ENCODE measurements around the gene SLC23A2.
"Not testable (repeated sequence)": the region's sequence is repeated elsewhere in the genome, so short reads cannot be mapped to it uniquely, and the experiment has no call there.

Gene SLC23A2

GRCh38 chr20:4854561-4854901 is 146.8 kb downstream of the SLC23A2 start:
- Histone ChIP-seq H3K9me3 (ENCODE audit: insufficient read depth, low read depth, low read length) (no peaks in the 10 kb centered on the region), H3K27ac (ENCODE audit: low read depth, low read length) (no peak overlapping the region), H3K9ac (ENCODE audit: low read depth, low read length) (no peak overlapping the region), H3K4me1 (ENCODE audit: insufficient read depth, low read length) (no peaks in the 10 kb centered on the region), H3K27me3 (ENCODE audit: insufficient read depth, low read length) (no peaks in the 10 kb centered on the region), H3K4me3 (ENCODE audit: low read length) (no peak overlapping the region), H3K36me3 (ENCODE audit: insufficient read depth, low read length) (peaks cover 8% of the 10 kb centered on the region; the same call in 1 of the 2 replicates)
- WGBS, result 93% methylated on average over 4 of the region's 4 CpGs

DNA sequence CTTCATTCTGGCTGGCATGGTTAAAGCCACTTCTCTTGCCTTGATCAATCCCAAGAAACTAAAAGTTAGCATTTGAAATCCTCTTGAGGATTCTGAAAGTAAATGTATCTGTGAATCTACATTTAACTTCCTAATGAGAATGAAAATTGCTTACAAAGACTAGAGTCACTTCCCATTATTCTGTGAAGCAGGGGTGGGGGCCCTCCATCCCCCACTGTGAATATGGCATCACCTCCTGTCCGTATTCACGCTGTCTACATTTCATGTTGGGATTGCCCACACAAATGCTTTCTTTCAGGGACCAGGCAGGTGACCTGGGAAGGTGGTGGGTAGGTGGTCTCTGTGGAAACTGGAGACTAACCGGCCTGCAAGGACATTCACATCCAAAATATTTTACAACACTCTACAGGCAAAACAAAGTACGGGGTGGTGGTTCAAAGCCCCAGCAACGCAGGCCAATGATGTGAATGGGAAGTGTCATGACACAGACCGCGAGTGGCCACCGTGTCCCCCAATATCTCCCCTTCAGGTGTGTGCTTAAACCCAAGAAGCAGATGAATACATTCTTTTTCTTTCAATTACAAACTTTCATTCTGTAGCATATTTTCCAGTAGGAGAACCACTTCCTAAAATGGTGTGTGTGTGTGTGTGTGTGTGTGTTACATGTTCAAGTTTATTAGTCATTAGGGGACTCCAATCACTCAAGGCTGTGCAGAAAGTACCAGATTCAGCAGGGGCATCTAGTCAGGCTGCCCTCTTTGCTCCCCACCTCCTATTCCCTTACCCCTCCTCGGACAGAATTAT is 147.4 kb downstream of the SLC23A2 start:
- no peaks in the 10 kb centered on the region for H3K27me3 ChIP-seq (ENCODE audit: insufficient read depth, low read length)
- no peak overlapping the region for H3K4me3 ChIP-seq (ENCODE audit: low read length)
- H3K4me1 ChIP-seq (ENCODE audit: insufficient read depth, low read length), result no peaks in the 10 kb centered on the region
- H3K36me3 ChIP-seq (ENCODE audit: insufficient read depth, low read length), result peaks cover 7% of the 10 kb centered on the region; the same call in 1 of the 2 replicates
- H3K9ac ChIP-seq (ENCODE audit: low read depth, low read length), result no peak overlapping the region
- no peaks in the 10 kb centered on the region for H3K9me3 ChIP-seq (ENCODE audit: insufficient read depth, low read depth, low read length)
- 97% methylated on average over 8 of the region's 9 CpGs for WGBS
- no peak overlapping the region for H3K27ac ChIP-seq (ENCODE audit: low read depth, low read length)

- no peak overlapping the region for H3K9ac ChIP-seq (ENCODE audit: low read depth, low read length)
Observed at GRCh38 chr20:4853004-4853403, 148.3 kb downstream of the SLC23A2 start.

DNA sequence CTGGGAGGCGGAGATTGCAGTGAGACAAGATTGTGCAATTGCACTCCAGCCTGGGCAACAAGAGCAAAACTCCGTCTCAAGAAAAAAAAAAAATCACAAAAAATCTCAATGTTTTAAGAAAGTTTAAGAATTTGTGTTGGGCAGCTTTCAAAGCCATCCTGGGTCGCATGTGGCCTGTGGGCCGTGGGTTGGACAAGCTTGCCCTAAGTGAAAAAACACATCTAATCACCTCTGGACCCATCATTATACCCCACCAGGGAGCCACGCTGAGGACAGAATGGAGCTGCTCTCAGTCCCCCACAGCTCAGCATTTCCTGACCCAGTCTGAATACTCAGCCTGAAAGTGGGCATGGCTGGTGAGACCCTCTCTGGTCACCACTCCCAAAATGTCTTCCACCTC is 150.3 kb downstream of the SLC23A2 start:
- H3K27me3 ChIP-seq (ENCODE audit: insufficient read depth, low read length), result no peaks in the 10 kb centered on the region
- H3K4me3 ChIP-seq (ENCODE audit: low read length), result no peak overlapping the region
- H3K4me1 ChIP-seq (ENCODE audit: insufficient read depth, low read length), result no peaks in the 10 kb centered on the region
- 97% methylated on average over 4 of the region's 5 CpGs for WGBS
- H3K27ac ChIP-seq (ENCODE audit: low read depth, low read length), result no peak overlapping the region
- no peak overlapping the region for H3K9ac ChIP-seq (ENCODE audit: low read depth, low read length)
- H3K36me3 ChIP-seq (ENCODE audit: insufficient read depth, low read length), result no peaks in the 10 kb centered on the region
- no peaks in the 10 kb centered on the region for H3K9me3 ChIP-seq (ENCODE audit: insufficient read depth, low read depth, low read length)

More at GRCh38 chr20:4853004-4853403, 148.3 kb downstream of the SLC23A2 start:
- peaks cover 1% of the 10 kb centered on the region; the same call in 1 of the 2 replicates for H3K36me3 ChIP-seq (ENCODE audit: insufficient read depth, low read length)
- 96% methylated on average over 15 of the region's 15 CpGs for WGBS
- H3K27ac ChIP-seq (ENCODE audit: low read depth, low read length), result no peak overlapping the region
- H3K9me3 ChIP-seq (ENCODE audit: insufficient read depth, low read depth, low read length), result no peaks in the 10 kb centered on the region
- no peaks in the 10 kb centered on the region for H3K4me1 ChIP-seq (ENCODE audit: insufficient read depth, low read length)
- no peak overlapping the region for H3K4me3 ChIP-seq (ENCODE audit: low read length)
- H3K27me3 ChIP-seq (ENCODE audit: insufficient read depth, low read length), result no peaks in the 10 kb centered on the region

DNA sequence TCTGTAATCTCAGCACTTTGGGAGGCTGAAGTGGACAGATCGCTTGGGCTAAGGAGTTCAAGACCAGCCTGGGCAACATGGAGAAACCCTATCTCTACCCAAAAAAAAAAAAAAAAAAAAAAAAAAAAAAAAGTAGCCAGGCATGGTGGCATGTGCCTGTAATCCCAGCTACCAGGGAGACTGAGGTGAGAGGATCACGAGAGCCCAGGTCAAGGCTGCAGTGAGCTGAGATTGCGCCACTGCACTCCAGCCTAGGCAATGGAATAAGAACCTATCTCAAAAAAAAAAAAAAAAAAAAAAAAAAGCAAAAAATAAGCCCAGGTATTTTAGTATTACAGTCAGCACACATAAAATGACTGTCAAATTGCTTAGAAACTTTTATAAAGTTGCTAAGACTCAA is 152.5 kb downstream of the SLC23A2 start:
- not testable (repeated sequence) for H3K9ac ChIP-seq (ENCODE audit: low read depth, low read length); H3K4me1 ChIP-seq (ENCODE audit: insufficient read depth, low read length); H3K27ac ChIP-seq (ENCODE audit: low read depth, low read length); H3K36me3 ChIP-seq (ENCODE audit: insufficient read depth, low read length); H3K9me3 ChIP-seq (ENCODE audit: insufficient read depth, low read depth, low read length); H3K4me3 ChIP-seq (ENCODE audit: low read length); H3K27me3 ChIP-seq (ENCODE audit: insufficient read depth, low read length)
- WGBS, result 91% methylated on average over 3 of the region's 3 CpGs

GRCh38 chr20:4848041-4848440 is 153.3 kb downstream of the SLC23A2 start:
- Histone ChIP-seq H3K9me3 (ENCODE audit: insufficient read depth, low read depth, low read length) (0 out of 2 replicates have a peak, but pooled peaks cover 2% of the 10 kb centered on the region), H3K9ac (ENCODE audit: low read depth, low read length) (no peak overlapping the region), H3K4me1 (ENCODE audit: insufficient read depth, low read length) (no peaks in the 10 kb centered on the region), H3K36me3 (ENCODE audit: insufficient read depth, low read length) (no peaks in the 10 kb centered on the region), H3K4me3 (ENCODE audit: low read length) (no peak overlapping the region), H3K27ac (ENCODE audit: low read depth, low read length) (no peak overlapping the region), H3K27me3 (ENCODE audit: insufficient read depth, low read length) (no peaks in the 10 kb centered on the region)
- 90% methylated on average over 7 of the region's 7 CpGs for WGBS

DNA sequence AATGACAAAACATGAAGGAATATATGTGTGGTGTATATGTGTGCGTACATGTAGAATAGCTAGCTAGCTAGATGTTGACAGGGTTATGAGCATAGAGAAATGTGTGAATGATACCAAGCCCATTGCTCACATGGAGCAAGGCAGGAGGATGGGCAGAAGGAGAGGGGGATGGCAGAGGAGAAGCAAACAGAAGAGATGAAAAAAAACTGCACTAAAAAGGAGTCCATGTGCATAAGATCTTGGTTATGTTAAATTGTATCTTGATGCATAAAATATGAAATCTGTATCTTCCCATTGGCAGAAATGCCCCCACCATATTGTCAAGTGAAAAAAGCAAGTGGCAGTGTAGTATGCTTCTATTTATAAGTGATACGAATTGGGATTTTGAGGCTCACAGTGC is 154.5 kb downstream of the SLC23A2 start:
- Histone ChIP-seq H3K4me1 (ENCODE audit: insufficient read depth, low read length) (no peaks in the 10 kb centered on the region), H3K9me3 (ENCODE audit: insufficient read depth, low read depth, low read length) (0 out of 2 replicates have a peak, but pooled peaks cover 2% of the 10 kb centered on the region), H3K27ac (ENCODE audit: low read depth, low read length) (no peak overlapping the region), H3K4me3 (ENCODE audit: low read length) (no peak overlapping the region), H3K27me3 (ENCODE audit: insufficient read depth, low read length) (no peaks in the 10 kb centered on the region), H3K36me3 (ENCODE audit: insufficient read depth, low read length) (no peaks in the 10 kb centered on the region), H3K9ac (ENCODE audit: low read depth, low read length) (no peak overlapping the region)
- WGBS, result 95% methylated on average over 2 of the region's 2 CpGs

- H3K9me3 ChIP-seq (ENCODE audit: insufficient read depth, low read depth, low read length), result 0 out of 2 replicates have a peak, but pooled peaks cover 2% of the 10 kb centered on the region
- H3K27me3 ChIP-seq (ENCODE audit: insufficient read depth, low read length), result no peaks in the 10 kb centered on the region
- H3K4me3 ChIP-seq (ENCODE audit: low read length), result no peak overlapping the region
- 96% methylated on average over 8 of the region's 9 CpGs for WGBS
- no peaks in the 10 kb centered on the region for H3K4me1 ChIP-seq (ENCODE audit: insufficient read depth, low read length)
- no peak overlapping the region for H3K9ac ChIP-seq (ENCODE audit: low read depth, low read length)
- H3K27ac ChIP-seq (ENCODE audit: low read depth, low read length), result no peak overlapping the region
- H3K36me3 ChIP-seq (ENCODE audit: insufficient read depth, low read length), result no peaks in the 10 kb centered on the region
Observed at GRCh38 chr20:4844751-4845465, 156.4 kb downstream of the SLC23A2 start.

DNA sequence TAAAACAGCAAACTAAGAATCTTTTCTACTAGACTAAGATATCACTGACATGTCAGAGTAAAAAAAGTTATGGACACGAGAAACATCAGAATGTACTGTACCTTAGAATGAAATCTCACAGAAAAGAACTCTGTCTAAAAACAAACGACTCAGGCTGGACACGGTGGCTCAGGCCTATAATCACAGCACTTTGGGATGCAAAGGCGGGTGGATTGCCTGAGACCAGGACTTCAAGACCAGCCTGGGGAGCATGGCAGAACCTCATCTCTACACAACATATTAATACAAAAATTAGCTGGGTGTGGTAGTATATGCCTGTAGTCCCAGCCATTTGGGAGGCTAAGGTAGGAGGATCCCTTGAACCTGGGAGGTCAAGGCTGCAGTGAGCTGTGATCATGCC is 157.0 kb downstream of the SLC23A2 start:
- Histone ChIP-seq H3K9me3 (ENCODE audit: insufficient read depth, low read depth, low read length) (0 out of 2 replicates have a peak, but pooled peaks cover 2% of the 10 kb centered on the region), H3K9ac (ENCODE audit: low read depth, low read length) (no peak overlapping the region), H3K4me1 (ENCODE audit: insufficient read depth, low read length) (no peaks in the 10 kb centered on the region), H3K27me3 (ENCODE audit: insufficient read depth, low read length) (no peaks in the 10 kb centered on the region), H3K27ac (ENCODE audit: low read depth, low read length) (no peak overlapping the region), H3K36me3 (ENCODE audit: insufficient read depth, low read length) (no peaks in the 10 kb centered on the region), H3K4me3 (ENCODE audit: low read length) (no peak overlapping the region)
- WGBS, result 95% methylated on average over 4 of the region's 4 CpGs

DNA sequence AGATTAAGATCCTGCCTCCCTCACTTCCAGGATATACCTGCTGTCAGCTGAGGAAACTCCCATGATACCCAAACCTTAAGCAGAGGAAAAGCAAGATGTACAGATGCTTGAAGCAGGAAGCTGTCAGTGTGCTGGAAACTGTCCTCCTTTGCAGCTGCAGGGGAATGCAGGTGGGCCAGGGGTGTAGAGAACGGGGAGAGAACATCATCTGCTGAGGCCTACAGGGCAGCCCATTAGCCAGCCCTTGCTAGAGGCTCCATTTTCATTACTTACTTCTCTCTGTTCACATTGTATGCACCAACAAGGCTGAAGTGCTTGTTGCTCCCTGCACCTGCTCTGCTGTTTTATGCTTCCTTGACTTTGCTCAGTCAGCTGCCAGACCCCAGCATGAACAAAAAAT is 160.5 kb downstream of the SLC23A2 start:
- H3K4me1 ChIP-seq (ENCODE audit: insufficient read depth, low read length), result no peaks in the 10 kb centered on the region

DNA sequence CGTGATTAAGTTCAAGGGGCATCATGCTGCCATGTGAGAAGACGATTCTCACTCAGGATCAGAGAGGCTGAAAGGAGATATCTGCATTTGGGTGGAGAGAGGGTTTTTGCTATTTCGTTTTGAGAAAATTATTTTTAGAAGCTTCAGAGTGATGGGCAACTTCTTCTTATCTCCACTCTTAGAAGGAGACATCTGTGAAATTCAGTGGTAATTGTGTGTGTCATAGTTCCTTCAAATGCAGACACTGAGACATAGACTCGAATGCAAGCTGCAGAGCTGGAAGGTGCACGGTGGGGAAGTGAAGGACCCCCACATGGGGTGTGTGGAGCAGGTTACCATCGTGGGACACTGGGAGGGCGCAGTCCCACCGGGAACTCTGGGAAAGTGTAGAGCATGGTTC is 162.8 kb downstream of the SLC23A2 start:
- H3K9ac ChIP-seq (ENCODE audit: low read depth, low read length), result no peak overlapping the region
- H3K9me3 ChIP-seq (ENCODE audit: insufficient read depth, low read depth, low read length), result no peaks in the 10 kb centered on the region
- 86% methylated on average over 8 of the region's 8 CpGs for WGBS
- H3K27me3 ChIP-seq (ENCODE audit: insufficient read depth, low read length), result no peaks in the 10 kb centered on the region; the same call in 1 of the 2 replicates
- no peak overlapping the region for H3K4me3 ChIP-seq (ENCODE audit: low read length)
- no peaks in the 10 kb centered on the region for H3K4me1 ChIP-seq (ENCODE audit: insufficient read depth, low read length)
- no peaks in the 10 kb centered on the region for H3K36me3 ChIP-seq (ENCODE audit: insufficient read depth, low read length)
- H3K27ac ChIP-seq (ENCODE audit: low read depth, low read length), result no peak overlapping the region

More for the DNA sequence above, 160.5 kb downstream of the SLC23A2 start:
- Histone ChIP-seq H3K27me3 (ENCODE audit: insufficient read depth, low read length) (no peaks in the 10 kb centered on the region; the same call in 1 of the 2 replicates), H3K4me3 (ENCODE audit: low read length) (no peak overlapping the region), H3K27ac (ENCODE audit: low read depth, low read length) (no peak overlapping the region), H3K9ac (ENCODE audit: low read depth, low read length) (no peak overlapping the region), H3K36me3 (ENCODE audit: insufficient read depth, low read length) (no peaks in the 10 kb centered on the region), H3K9me3 (ENCODE audit: insufficient read depth, low read depth, low read length) (0 out of 2 replicates have a peak, but pooled peaks cover 2% of the 10 kb centered on the region)
- WGBS, result 73% methylated on average over 1 of the region's 1 CpG

Measured in HUES64 (cell line).